A549 (cell line): ENCODE data around the gene DCAF11. TPM values are rescaled to one million over a fixed set of nuclear protein-coding genes. Genes with fewer than 3 reads are reported as not detected.

ENCODE experiments used
- ATAC-seq, 2 experiments: fragments of 200-7000 bp in 1 of 2; fragments of >200 bp in 1 of 2; cut with Nextera tagmentation in 1 of 2; cut with Tn5 transposase in 1 of 2; 3 replicates each; pipeline versions ENCODE4 v1.8.0 to v1.9.1; 2018 to 2020; ENCODE audit warnings: mild to moderate bottlenecking in 1 of 2, moderate library complexity in 1 of 2
- CTCF ChIA-PET: fragments of 300-600 bp; sonication (Branson Sonifier 250); formaldehyde crosslinking; extraction: SDS; loops from one replicate; lab custom pipeline; 2021; ENCODE audit warnings: antibody characterized with exemption, inconsistent platforms; lab: Yijun Ruan, JAX
- POLR2A ChIA-PET: fragments of 350-600 bp; formaldehyde crosslinking; extraction: SDS; loops from one replicate; lab custom pipeline; 2021; ENCODE audit warnings: antibody characterized with exemption, inconsistent platforms; lab: Yijun Ruan, JAX
- DNase-seq, 2 experiments: peaks; one replicate each; pipeline versions ENCODE4 v3.0.0 to v3.0.0-alpha.2; 2011 to 2016; ENCODE audit warnings: low read depth in 1 of 2, low spot score in 1 of 2
- FAIRE-seq: peaks from 2 replicates; lab custom pipeline; 2011; peaks lifted over from hg19 to GRCh38; lab: Jason Lieb, UNC
- H3K27ac ChIP-seq, 2 experiments: fragments of >200 bp; sonication (Bioruptor Twin); formaldehyde crosslinking; 3 replicates each; pipeline ENCODE4 v1.5.1; 2016 to 2017
- H3K4me1 ChIP-seq: fragments of >200 bp; sonication (Bioruptor Twin); formaldehyde crosslinking; 3 replicates; pipeline ENCODE4 v1.6.1; 2016
- H3K4me2 ChIP-seq: fragments of >200 bp; sonication (Bioruptor Twin); formaldehyde crosslinking; 3 replicates; pipeline ENCODE4 v1.6.1; 2016
- H3K4me3 ChIP-seq: fragments of >200 bp; sonication (Bioruptor Twin); formaldehyde crosslinking; 3 replicates; pipeline ENCODE4 v1.5.1; 2016
- H3K9me3 ChIP-seq: fragments of >200 bp; sonication (Bioruptor Twin); formaldehyde crosslinking; 3 replicates; pipeline ENCODE4 v1.6.1; 2016
- ATOH8 ChIP-seq: fragments of 250-450 bp; sonication (Bioruptor Pico); IDR thresholded peaks from 2 replicates; pipeline ENCODE4 v1.5.0; 2020; ENCODE audit warnings: low read depth, mild to moderate bottlenecking, moderate library complexity
- CBX2 ChIP-seq: fragments of 200-600 bp; sonication (generic); IDR thresholded peaks from 2 replicates; pipeline ENCODE4 v1.6.1; 2016; ENCODE audit warnings: low read depth, mild to moderate bottlenecking, borderline replicate concordance
- CBX8 ChIP-seq: fragments of 200-600 bp; sonication (generic); IDR thresholded peaks from 2 replicates; pipeline ENCODE4 v1.6.1; 2016
- CEBPB ChIP-seq, 2 experiments: fragments of >200 bp in 1 of 2; sonication (Bioruptor Twin) in 1 of 2; formaldehyde crosslinking in 1 of 2; IDR thresholded peaks; 2 replicates each; pipeline ENCODE4 v1.6.1; 2012 to 2016
- CHD2 ChIP-seq: fragments of 150-350 bp; IDR thresholded peaks from 2 replicates; pipeline ENCODE4 v1.6.1; 2014; ENCODE audit warnings: low read length; ENCODE audit not compliant: partially characterized antibody
- CHD4 ChIP-seq: fragments of 200-600 bp; sonication (generic); IDR thresholded peaks from 2 replicates; pipeline ENCODE4 v1.6.1; 2016; ENCODE audit warnings: antibody characterized with exemption, mild to moderate bottlenecking, borderline replicate concordance
- CTCF ChIP-seq: fragments of >200 bp; sonication (Bioruptor Twin); formaldehyde crosslinking; IDR thresholded peaks from 3 replicates; pipeline ENCODE4 v1.5.1; 2016
- EHMT2 ChIP-seq: fragments of 200-600 bp; sonication (generic); IDR thresholded peaks from 2 replicates; pipeline ENCODE4 v1.6.1; 2016; ENCODE audit warnings: antibody characterized with exemption, low read depth, mild to moderate bottlenecking, moderate library complexity
- FOSL2 ChIP-seq, 2 experiments: fragments of 450-650 bp in 1 of 2; fragments of >200 bp in 1 of 2; sonication (Bioruptor Twin) in 1 of 2; formaldehyde crosslinking; IDR thresholded peaks; 2 replicates each; pipeline versions ENCODE4 v1.5.0 to v1.6.1; 2016 to 2020; ENCODE audit warnings: mild to moderate bottlenecking in 1 of 2, moderate library complexity in 1 of 2
- FOXS1 ChIP-seq: fragments of 250-450 bp; sonication (Bioruptor Pico); IDR thresholded peaks from 2 replicates; pipeline ENCODE4 v1.5.0; 2020; ENCODE audit warnings: mild to moderate bottlenecking, moderate library complexity
- GATA3 ChIP-seq: IDR thresholded peaks from 2 replicates; pipeline ENCODE4 v1.6.1; 2012; ENCODE audit warnings: borderline replicate concordance
- HDAC2 ChIP-seq: fragments of 200-600 bp; sonication (generic); IDR thresholded peaks from 2 replicates; pipeline ENCODE4 v1.6.1; 2016
- HEYL ChIP-seq: fragments of 250-450 bp; sonication (Bioruptor Pico); IDR thresholded peaks from 2 replicates; pipeline ENCODE4 v1.8.0; 2021; ENCODE audit warnings: mild to moderate bottlenecking, moderate library complexity
- HOXA7 ChIP-seq: fragments of 250-450 bp; sonication (Bioruptor Pico); IDR thresholded peaks from 2 replicates; pipeline ENCODE4 v1.5.0; 2020; ENCODE audit warnings: mild to moderate bottlenecking, moderate library complexity
- HOXB13 ChIP-seq: fragments of 250-450 bp; sonication (Bioruptor Pico); IDR thresholded peaks from 2 replicates; pipeline ENCODE4 v1.5.0; 2020; ENCODE audit warnings: low read depth, mild to moderate bottlenecking, moderate library complexity
- JUN ChIP-seq, 2 experiments: fragments of >200 bp; sonication (Bioruptor Twin); formaldehyde crosslinking; IDR thresholded peaks; 2 replicates in 1 of 2; 3 replicates in 1 of 2; pipeline ENCODE4 v1.6.1; 2016 to 2017
- JUNB ChIP-seq: fragments of >200 bp; sonication (Bioruptor Twin); formaldehyde crosslinking; IDR thresholded peaks from 2 replicates; pipeline ENCODE4 v1.6.1; 2016
- KDM1A ChIP-seq: fragments of 200-600 bp; sonication (generic); IDR thresholded peaks from 2 replicates; pipeline ENCODE4 v1.6.1; 2016; ENCODE audit warnings: low read depth, mild to moderate bottlenecking
- KDM5A ChIP-seq: fragments of 200-600 bp; sonication (generic); IDR thresholded peaks from 2 replicates; pipeline ENCODE4 v1.6.1; 2016; ENCODE audit warnings: antibody characterized with exemption, mild to moderate bottlenecking
- NFE2L2 ChIP-seq: fragments of 150-350 bp; conservative IDR thresholded peaks from 2 replicates; pipeline ENCODE4 v1.6.1; 2014; ENCODE audit warnings: low read length
- PHF8 ChIP-seq: fragments of 200-600 bp; sonication (generic); IDR thresholded peaks from 2 replicates; pipeline ENCODE4 v1.6.1; 2016; ENCODE audit warnings: low read depth, mild to moderate bottlenecking, antibody characterized with exemption, moderate library complexity, borderline replicate concordance
- POLR2A ChIP-seq: IDR thresholded peaks from 2 replicates; pipeline ENCODE4 v1.6.1; 2012; ENCODE audit warnings: mild to moderate bottlenecking, low read length
- POLR2AphosphoS2 ChIP-seq: conservative IDR thresholded peaks from 2 replicates; pipeline ENCODE4 v1.6.1; 2012; ENCODE audit warnings: low read length, improper control_type of control experiment, inconsistent platforms
- RAD21 ChIP-seq, 2 experiments: fragments of >200 bp in 1 of 2; sonication (Bioruptor Twin) in 1 of 2; formaldehyde crosslinking in 1 of 2; IDR thresholded peaks in 1 of 2; conservative IDR thresholded peaks in 1 of 2; 2 replicates in 1 of 2; 3 replicates in 1 of 2; pipeline ENCODE4 v1.6.1; 2012 to 2018; ENCODE audit warnings: inconsistent platforms in 1 of 2
- RARB ChIP-seq: fragments of 250-450 bp; sonication (Bioruptor Pico); IDR thresholded peaks from 2 replicates; pipeline ENCODE4 v1.8.0; 2021; ENCODE audit warnings: mild to moderate bottlenecking, moderate library complexity
- RCOR1 ChIP-seq: fragments of 150-350 bp; IDR thresholded peaks from 2 replicates; pipeline ENCODE4 v1.6.1; 2014; ENCODE audit warnings: antibody characterized with exemption, low read length, low read depth
- RFX5 ChIP-seq: fragments of 450-650 bp; IDR thresholded peaks from 2 replicates; pipeline ENCODE4 v1.7.1; 2014; ENCODE audit warnings: antibody characterized with exemption, mild to moderate bottlenecking, moderate library complexity
- SMC3 ChIP-seq: fragments of >200 bp; sonication (Bioruptor Twin); formaldehyde crosslinking; IDR thresholded peaks from 3 replicates; pipeline ENCODE4 v1.6.1; 2018; ENCODE audit warnings: inconsistent platforms
- TFCP2L1 ChIP-seq: fragments of 250-450 bp; sonication (Bioruptor Pico); IDR thresholded peaks from 2 replicates; pipeline ENCODE4 v1.5.0; 2021; ENCODE audit warnings: mild to moderate bottlenecking
- ZC3H11A ChIP-seq: fragments of 450-650 bp; IDR thresholded peaks from 2 replicates; pipeline ENCODE4 v1.6.1; 2014; ENCODE audit warnings: antibody characterized with exemption, mild to moderate bottlenecking
- WGBS: methylation state at CpG from one replicate; pipeline ENCODE4 v1.1.6; 2017; ENCODE audit errors: missing lambda C conversion rate; 5-methylcytosine and 5-hydroxymethylcytosine counted together
- polyA plus RNA-seq, 4 experiments: library from polyadenylated mRNA; depleted of rRNA in 3 of 4; stranded (reverse); fragments of >200 nt; fragmentation: RNase III in 1 of 4; extraction: RNeasy Plus Mini Kit Qiagen cat#74134 plus additional on column Dnase treatment in 1 of 4; gene quantifications; 2 replicates in 3 of 4; 3 replicates in 1 of 4; pipeline ENCODE4 v1.2.3, GENCODE V29; 2011 to 2017
- TF ChIP-seq, protein P1 (sequence below): IDR thresholded peaks from 2 replicates; pipeline ENCODE4 v1.6.1; 2012
- TF ChIP-seq, protein P2 (sequence below): fragments of 200-600 bp; sonication (generic); IDR thresholded peaks from 2 replicates; pipeline ENCODE4 v1.6.1; 2016; ENCODE audit warnings: antibody characterized with exemption, mild to moderate bottlenecking, moderate library complexity
- TF ChIP-seq, protein P3 (sequence below): IDR thresholded peaks from 2 replicates; pipeline ENCODE4 v1.6.1; 2012; ENCODE audit warnings: low read depth, borderline replicate concordance

The DCAF11 gene
- polyA plus RNA-seq, 2 of the 4 experiments (the other 2 are of a cell fraction), result 27.9 to 30.7 TPM

DNA sequence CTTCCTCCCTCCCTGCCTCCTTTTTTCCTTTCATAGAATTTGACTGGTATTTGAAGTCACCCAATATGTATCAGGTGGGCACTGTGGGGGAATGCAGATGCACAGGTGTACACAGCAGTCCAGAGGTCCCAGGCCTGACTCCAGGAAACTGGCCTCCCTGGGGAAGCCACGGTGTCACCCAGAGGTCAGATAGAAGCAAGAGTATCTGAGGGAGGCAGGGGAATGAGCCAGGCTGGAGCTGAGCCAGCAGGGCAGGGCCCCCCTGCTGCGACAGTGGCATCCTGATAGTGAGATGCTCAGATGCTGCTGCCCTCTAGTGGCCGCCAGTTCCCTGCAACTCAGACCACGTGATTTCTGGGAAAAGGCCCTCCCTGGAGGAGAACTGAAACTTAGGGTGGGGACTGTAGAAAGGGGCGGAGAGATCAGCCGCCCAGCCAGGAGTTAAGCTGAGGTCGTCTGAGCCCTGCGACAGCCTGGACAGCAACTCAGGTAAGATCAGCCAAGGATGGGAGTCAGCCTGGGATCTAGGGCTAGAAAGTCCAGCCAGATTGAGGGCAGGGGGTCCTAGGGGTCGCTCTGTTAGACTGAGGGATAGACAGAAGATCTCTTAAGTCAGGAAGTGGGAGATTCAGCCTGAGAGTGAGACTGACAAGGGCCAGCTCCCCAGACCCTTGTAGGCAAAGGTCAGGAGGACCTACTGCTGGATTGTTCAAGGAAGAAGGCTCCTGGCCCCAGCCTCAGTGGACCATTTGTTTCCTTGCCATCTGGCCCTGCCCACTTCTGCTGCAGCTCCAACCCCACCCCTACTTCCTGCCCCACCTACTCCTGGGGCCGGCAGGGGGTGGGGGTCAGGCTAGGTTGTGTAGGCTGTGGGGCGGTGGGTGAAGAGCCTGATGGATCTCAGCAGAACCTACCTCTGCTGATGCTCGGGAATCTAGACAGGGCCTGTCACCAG, 46.5 kb downstream of the DCAF11 start, which contains the start of gene IRF9:
Gene IRF9, plus strand, starts transcription at position 416 of the 955 bp plus-strand sequence. CDS start 880 bp downstream, outside the sequence.
- H3K9me3 ChIP-seq, result no peaks in the 10 kb centered on the region
- DNase-seq (peak; percentile 95 to 96), FAIRE-seq (no peak), ATAC-seq (peak; percentile 79 to 94)
- ChIA-PET CTCF (interaction anchor here (0.8 to 7.0 kb wide), 39 partner anchors 9 to 572 kb away, joined by 3 to 168 read pairs (median 5); partner anchors contain the start of genes CARMIL3, DCAF11, EMC9 and FITM1), POLR2A (interaction anchor here (0.6 to 2.4 kb wide), 9 partner anchors 10 to 82 kb away, joined by 3 to 16 read pairs (median 6); partner anchors contain the start of genes DCAF11, EMC9, NRL and PCK2)
- H3K4me2 ChIP-seq, result peak within 1 kb of the TSS; percentile 92
- peak within 1 kb of the TSS; percentile 86 to 91 for H3K27ac ChIP-seq
- peaks cover 25% of the 10 kb centered on the region for H3K4me1 ChIP-seq
- peak within 1 kb of the TSS; percentile 47 for H3K4me3 ChIP-seq
- 10% methylated on average over 10 of the region's 12 CpGs for WGBS
- TF ChIP-seq HOXB13 (CRISPR knock-in tag) (no peak), TFCP2L1 (CRISPR knock-in tag) (no peak), EHMT2 (no peak), ATOH8 (no peak), CEBPB (IDR thresholded peaks at IDR 0.05) (no peak), KDM5A (no peak), CHD2 (no peak), HEYL (CRISPR knock-in tag) (no peak), CTCF (peak; percentile 92), PHF8 (no peak), FOSL2 (IDR thresholded peaks at IDR 0.05) (no peak), FOSL2 (CRISPR knock-in tag; IDR thresholded peaks at IDR 0.05) (no peak), RAD21 (conservative IDR thresholded peaks at IDR 0.05 in 1 of 2, IDR thresholded peaks at IDR 0.05 in 1 of 2) (peak; percentile 72 to 78), RARB (CRISPR knock-in tag) (no peak), FOXS1 (CRISPR knock-in tag) (no peak), ZC3H11A (no peak), POLR2AphosphoS2 (no peak), GATA3 (0 out of 2 replicates have a peak, but pooled peaks have one; percentile 23), CHD4 (no peak), CBX2 (no peak), JUN (IDR thresholded peaks at IDR 0.05) (peak; percentile 62 to 79; a peak in 4 of 5 replicates), NFE2L2 (no peak), KDM1A (no peak), CBX8 (no peak), RCOR1 (no peak), RFX5 (no peak), HOXA7 (CRISPR knock-in tag) (0 out of 2 replicates have a peak, but pooled peaks have one; percentile 70), POLR2A (no peak), HDAC2 (no peak), JUNB (no peak), SMC3 (peak; percentile 77)
- TF ChIP-seq, protein P1, sequence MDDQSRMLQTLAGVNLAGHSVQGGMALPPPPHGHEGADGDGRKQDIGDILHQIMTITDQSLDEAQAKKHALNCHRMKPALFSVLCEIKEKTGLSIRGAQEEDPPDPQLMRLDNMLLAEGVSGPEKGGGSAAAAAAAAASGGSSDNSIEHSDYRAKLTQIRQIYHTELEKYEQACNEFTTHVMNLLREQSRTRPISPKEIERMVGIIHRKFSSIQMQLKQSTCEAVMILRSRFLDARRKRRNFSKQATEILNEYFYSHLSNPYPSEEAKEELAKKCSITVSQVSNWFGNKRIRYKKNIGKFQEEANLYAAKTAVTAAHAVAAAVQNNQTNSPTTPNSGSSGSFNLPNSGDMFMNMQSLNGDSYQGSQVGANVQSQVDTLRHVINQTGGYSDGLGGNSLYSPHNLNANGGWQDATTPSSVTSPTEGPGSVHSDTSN, result peak; percentile 35; the same call in 1 of the 2 replicates
- TF ChIP-seq, protein P2, sequence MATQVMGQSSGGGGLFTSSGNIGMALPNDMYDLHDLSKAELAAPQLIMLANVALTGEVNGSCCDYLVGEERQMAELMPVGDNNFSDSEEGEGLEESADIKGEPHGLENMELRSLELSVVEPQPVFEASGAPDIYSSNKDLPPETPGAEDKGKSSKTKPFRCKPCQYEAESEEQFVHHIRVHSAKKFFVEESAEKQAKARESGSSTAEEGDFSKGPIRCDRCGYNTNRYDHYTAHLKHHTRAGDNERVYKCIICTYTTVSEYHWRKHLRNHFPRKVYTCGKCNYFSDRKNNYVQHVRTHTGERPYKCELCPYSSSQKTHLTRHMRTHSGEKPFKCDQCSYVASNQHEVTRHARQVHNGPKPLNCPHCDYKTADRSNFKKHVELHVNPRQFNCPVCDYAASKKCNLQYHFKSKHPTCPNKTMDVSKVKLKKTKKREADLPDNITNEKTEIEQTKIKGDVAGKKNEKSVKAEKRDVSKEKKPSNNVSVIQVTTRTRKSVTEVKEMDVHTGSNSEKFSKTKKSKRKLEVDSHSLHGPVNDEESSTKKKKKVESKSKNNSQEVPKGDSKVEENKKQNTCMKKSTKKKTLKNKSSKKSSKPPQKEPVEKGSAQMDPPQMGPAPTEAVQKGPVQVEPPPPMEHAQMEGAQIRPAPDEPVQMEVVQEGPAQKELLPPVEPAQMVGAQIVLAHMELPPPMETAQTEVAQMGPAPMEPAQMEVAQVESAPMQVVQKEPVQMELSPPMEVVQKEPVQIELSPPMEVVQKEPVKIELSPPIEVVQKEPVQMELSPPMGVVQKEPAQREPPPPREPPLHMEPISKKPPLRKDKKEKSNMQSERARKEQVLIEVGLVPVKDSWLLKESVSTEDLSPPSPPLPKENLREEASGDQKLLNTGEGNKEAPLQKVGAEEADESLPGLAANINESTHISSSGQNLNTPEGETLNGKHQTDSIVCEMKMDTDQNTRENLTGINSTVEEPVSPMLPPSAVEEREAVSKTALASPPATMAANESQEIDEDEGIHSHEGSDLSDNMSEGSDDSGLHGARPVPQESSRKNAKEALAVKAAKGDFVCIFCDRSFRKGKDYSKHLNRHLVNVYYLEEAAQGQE, result no peak
- TF ChIP-seq, protein P3, sequence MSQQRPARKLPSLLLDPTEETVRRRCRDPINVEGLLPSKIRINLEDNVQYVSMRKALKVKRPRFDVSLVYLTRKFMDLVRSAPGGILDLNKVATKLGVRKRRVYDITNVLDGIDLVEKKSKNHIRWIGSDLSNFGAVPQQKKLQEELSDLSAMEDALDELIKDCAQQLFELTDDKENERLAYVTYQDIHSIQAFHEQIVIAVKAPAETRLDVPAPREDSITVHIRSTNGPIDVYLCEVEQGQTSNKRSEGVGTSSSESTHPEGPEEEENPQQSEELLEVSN, result no peak
